HG02642 (cell line): ENCODE data around the gene CTXND1.

Experiments used
- ATAC-seq: cut with Tn5 transposase; IDR thresholded peaks from one replicate; pipeline ENCODE4 v1.9.1; 2021; ENCODE audit warnings: mild to moderate bottlenecking; ENCODE audit not compliant: unreplicated experiment, poor library complexity

Gene CTXND1

GRCh38 chr15:80260551-80260950, 8.5 kb upstream of the CTXND1 start:
- no peak for ATAC-seq

GRCh38 chr15:80259942-80260510, 8.0 kb upstream of the CTXND1 start:
- no peak for ATAC-seq

- no peak for ATAC-seq
Observed at GRCh38 chr15:80251428-80252120, 439 bp downstream of the CTXND1 start.

GRCh38 chr15:80250614-80251427, 1.2 kb downstream of the CTXND1 start:
- ATAC-seq = no peak

- ATAC-seq = no peak
Observed at GRCh38 chr15:80249973-80250372, 2.0 kb downstream of the CTXND1 start.

GRCh38 chr15:80247320-80247719, 4.7 kb downstream of the CTXND1 start:
- ATAC-seq = no peak

GRCh38 chr15:80246425-80246894, 5.6 kb downstream of the CTXND1 start:
- ATAC-seq = no peak

- no peak for ATAC-seq
Observed at GRCh38 chr15:80242802-80243201, 9.2 kb downstream of the CTXND1 start.

GRCh38 chr15:80242132-80242769, 9.8 kb downstream of the CTXND1 start:
- ATAC-seq = no peak

GRCh38 chr15:80241508-80241907, 10.5 kb downstream of the CTXND1 start:
- ATAC-seq = no peak

- ATAC-seq = no peak
Observed at GRCh38 chr15:80240276-80240675, 11.7 kb downstream of the CTXND1 start.

GRCh38 chr15:80234883-80235282, 17.1 kb downstream of the CTXND1 start:
- no peak for ATAC-seq

- ATAC-seq = no peak
Observed at GRCh38 chr15:80233581-80233980, 18.4 kb downstream of the CTXND1 start.

GRCh38 chr15:80231371-80231770, 20.6 kb downstream of the CTXND1 start:
- no peak for ATAC-seq

- ATAC-seq = no peak
Observed at GRCh38 chr15:80228959-80229610, 22.9 kb downstream of the CTXND1 start.

GRCh38 chr15:80219955-80220354, 32.1 kb downstream of the CTXND1 start:
- no peak for ATAC-seq

GRCh38 chr15:80217327-80217900, 34.6 kb downstream of the CTXND1 start:
- ATAC-seq = no peak

- no peak for ATAC-seq
Observed at GRCh38 chr15:80216911-80217310, 35.1 kb downstream of the CTXND1 start.

GRCh38 chr15:80216141-80216540, 35.9 kb downstream of the CTXND1 start:
- no peak for ATAC-seq

- no peak for ATAC-seq
Observed at GRCh38 chr15:80214910-80215309, 37.1 kb downstream of the CTXND1 start.
